ENCODE data around the gene ARHGEF5. TPM values are rescaled to one million over a fixed set of nuclear protein-coding genes. Genes with fewer than 3 reads are reported as not detected.

The ARHGEF5 gene
- total RNA-seq, 4 donors from 2014 or later = 62.3 to 109 (median 86.3) TPM

DNA sequence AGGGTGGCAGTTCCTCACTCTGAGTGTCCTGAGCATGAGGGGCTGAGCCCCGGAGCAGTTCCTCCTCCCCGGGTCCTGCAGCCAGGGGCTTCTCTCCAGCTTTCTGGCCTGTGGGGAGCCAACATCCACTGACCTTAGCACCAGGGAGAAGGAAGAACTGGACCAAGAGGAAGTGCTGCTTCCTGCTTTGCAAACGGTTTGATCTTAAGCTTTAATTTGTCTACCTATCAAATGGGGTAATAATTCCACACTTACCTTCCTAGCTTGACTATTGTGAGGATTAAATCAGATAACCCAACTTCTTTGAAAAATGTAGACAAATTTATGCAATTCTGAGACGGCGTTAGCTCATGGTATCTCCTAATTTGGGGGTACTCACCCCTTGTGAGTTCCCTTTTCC is 46.3 kb downstream of the ARHGEF5 start:
- Histone ChIP-seq H3K4me1 (peaks cover 1% of the 10 kb centered on the region), H3K9me3 (no peaks in the 10 kb centered on the region), H3K36me3 (no peaks in the 10 kb centered on the region), H3K27me3 (no peaks in the 10 kb centered on the region), H3K27ac (no peak overlapping the region), H3K4me3 (no peak overlapping the region)
- TF ChIP-seq EP300 (IDR thresholded peaks at IDR 0.05) = no peak
- no peak for TF ChIP-seq POLR2A (IDR thresholded peaks at IDR 0.05)
- no peak for TF ChIP-seq POLR2AphosphoS5 (IDR thresholded peaks at IDR 0.05)
- no peak for DNase-seq (ENCODE audit: low spot score in 2 of 2)
- 66% methylated on average over 5 of the region's 5 CpGs for WGBS

DNA sequence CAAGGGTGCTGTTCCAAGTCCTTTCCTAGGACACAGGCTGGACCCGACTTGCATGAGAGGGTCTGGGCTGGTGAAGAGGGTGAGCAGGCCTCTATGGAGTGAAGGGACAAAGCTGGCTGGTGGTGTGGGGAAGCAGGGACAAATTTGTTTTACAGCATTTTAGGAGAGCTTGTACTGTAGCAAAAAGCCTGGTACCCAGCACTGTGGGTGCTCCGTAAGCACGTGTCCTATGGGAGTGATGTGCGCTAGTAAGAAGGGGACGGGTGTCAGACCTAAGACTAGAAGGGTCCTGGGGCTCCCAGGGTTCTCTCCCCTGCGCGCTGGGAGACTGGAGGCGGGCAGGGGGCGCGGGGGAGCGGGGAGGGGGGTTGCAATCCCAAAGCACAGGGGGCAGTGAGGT is 47.9 kb downstream of the ARHGEF5 start:
- no peaks in the 10 kb centered on the region for H3K9me3 ChIP-seq
- no peak overlapping the region for H3K4me3 ChIP-seq
- no peaks in the 10 kb centered on the region for H3K27me3 ChIP-seq
- WGBS = 95% methylated on average over 6 of the region's 11 CpGs
- no peak overlapping the region for H3K27ac ChIP-seq
- no peaks in the 10 kb centered on the region for H3K36me3 ChIP-seq
- H3K4me1 ChIP-seq = peaks cover 16% of the 10 kb centered on the region
- DNase-seq (ENCODE audit: low spot score in 2 of 2) = peak in 1 of 2 donors; percentile 45
- TF ChIP-seq POLR2AphosphoS5 (IDR thresholded peaks at IDR 0.05) (no peak), EP300 (IDR thresholded peaks at IDR 0.05) (no peak), POLR2A (IDR thresholded peaks at IDR 0.05) (no peak)

DNA sequence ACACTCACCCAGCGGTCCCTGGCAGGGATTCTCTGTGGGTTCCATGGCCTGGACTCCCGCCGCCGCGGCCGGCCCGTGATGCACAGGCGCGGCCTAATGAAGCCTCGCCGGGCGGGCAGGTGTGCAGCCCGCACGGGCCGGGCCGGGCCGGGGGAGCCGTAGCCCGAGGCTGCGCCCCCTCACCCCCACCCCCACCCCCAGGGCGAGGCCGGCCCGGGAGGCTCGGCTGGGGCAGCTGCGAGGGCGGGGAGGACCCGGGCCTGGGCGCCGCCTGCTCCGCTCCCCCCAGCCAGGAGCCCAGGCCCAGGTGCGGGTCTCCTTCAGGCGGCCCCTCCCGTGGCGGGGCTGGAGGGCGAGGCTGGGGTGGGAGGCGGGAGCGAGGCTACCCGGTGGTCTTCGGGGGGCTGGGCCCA is 48.5 kb downstream of the ARHGEF5 start, which contains the start of gene NOBOX:
NOBOX (minus strand) TSS at position 45 of the 413 bp plus-strand sequence.
- H3K27me3 ChIP-seq = no peaks in the 10 kb centered on the region
- no CpG with 5 or more reads among the region's 39 CpGs for WGBS

GRCh38 chr7:144404946-144405345 is 49.7 kb downstream of the ARHGEF5 start:
- Histone ChIP-seq H3K4me1 (peaks cover 28% of the 10 kb centered on the region), H3K9me3 (no peaks in the 10 kb centered on the region), H3K27ac (no peak overlapping the region), H3K36me3 (no peaks in the 10 kb centered on the region), H3K27me3 (no peaks in the 10 kb centered on the region), H3K4me3 (no peak overlapping the region)
- DNase-seq (ENCODE audit: low spot score in 2 of 2) = no peak
- TF ChIP-seq POLR2AphosphoS5 (IDR thresholded peaks at IDR 0.05) (no peak), EP300 (IDR thresholded peaks at IDR 0.05) (no peak)
- WGBS = 82% methylated on average over 4 of the region's 4 CpGs

More for the DNA sequence above, 48.5 kb downstream of the ARHGEF5 start, which contains the start of gene NOBOX:
- no peak within 1 kb of the TSS for H3K27ac ChIP-seq
- peaks cover 20% of the 10 kb centered on the region for H3K4me1 ChIP-seq
- no peak for TF ChIP-seq POLR2AphosphoS5 (IDR thresholded peaks at IDR 0.05)
- no peak for TF ChIP-seq POLR2A (IDR thresholded peaks at IDR 0.05)
- no peak for TF ChIP-seq CTCF (IDR thresholded peaks at IDR 0.05)
- no peak for TF ChIP-seq EP300 (IDR thresholded peaks at IDR 0.05)
- DNase-seq (ENCODE audit: low spot score in 2 of 2) = no peak
- H3K9me3 ChIP-seq = no peaks in the 10 kb centered on the region
- no peaks in the 10 kb centered on the region for H3K36me3 ChIP-seq
- H3K4me3 ChIP-seq = no peak within 1 kb of the TSS

DNA sequence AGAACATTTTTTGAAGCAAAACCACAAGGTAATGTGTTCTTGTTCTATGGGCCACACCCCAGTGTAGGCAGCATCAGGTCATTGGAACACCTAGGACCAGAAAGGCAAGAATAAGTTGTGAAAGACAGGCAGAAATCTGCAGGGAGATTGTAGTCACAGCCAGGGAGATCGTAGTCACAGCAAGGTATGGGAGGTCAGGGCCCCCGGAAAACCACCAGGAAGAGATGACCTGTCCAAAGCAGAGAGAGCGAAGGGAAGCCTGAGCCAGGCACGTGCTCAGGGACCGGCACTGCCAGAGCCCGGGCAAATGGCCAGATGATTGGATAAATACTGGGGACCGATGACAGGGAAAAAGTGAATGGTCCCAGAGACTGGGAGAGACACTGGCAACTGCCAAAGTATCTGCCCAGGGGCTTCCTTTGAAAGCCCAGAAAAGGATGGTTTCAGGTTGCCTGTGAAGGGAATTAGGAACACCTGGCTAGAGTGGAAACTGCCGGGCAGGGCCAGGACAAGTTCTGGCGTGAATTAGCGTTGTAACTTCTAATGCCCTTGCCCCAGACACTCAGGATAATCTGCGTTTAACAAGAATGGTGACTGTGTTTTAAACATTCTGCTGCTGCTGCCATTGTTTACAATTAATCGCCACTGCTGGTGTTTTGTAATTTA is 52.2 kb downstream of the ARHGEF5 start:
- Histone ChIP-seq H3K4me1 (peaks cover 36% of the 10 kb centered on the region), H3K9me3 (no peaks in the 10 kb centered on the region), H3K27me3 (no peaks in the 10 kb centered on the region), H3K4me3 (peak overlapping the region; percentile 23), H3K27ac (peak overlapping the region; percentile 83), H3K36me3 (no peaks in the 10 kb centered on the region)
- peak in 1 of 3 donors; percentile 9 for TF ChIP-seq POLR2AphosphoS5 (IDR thresholded peaks at IDR 0.05)
- TF ChIP-seq POLR2A (IDR thresholded peaks at IDR 0.05) = no peak
- WGBS = 34% methylated on average over 12 of the region's 12 CpGs
- no peak for DNase-seq (ENCODE audit: low spot score in 2 of 2)

DNA sequence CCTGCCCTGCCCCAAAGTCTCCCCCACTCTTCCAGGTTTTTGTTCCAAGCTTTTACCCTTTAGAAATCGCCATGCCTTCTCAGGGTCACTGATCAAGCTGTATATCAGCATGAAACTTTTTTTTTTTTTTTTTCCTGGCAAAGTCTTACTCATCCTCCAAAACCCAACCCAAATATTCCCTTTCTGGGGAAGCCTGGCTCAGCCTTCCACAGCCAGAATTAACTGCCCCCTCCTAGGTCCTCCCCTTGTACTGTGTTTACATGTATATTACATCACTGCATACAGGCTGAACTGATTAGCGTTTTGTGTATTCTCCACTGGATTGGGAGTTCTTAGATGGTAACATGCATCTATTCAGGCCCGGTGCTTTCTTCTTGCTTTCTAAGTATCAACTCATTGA is 52.9 kb downstream of the ARHGEF5 start:
- H3K4me1 ChIP-seq = peaks cover 36% of the 10 kb centered on the region
- no peak for DNase-seq (ENCODE audit: low spot score in 2 of 2)
- H3K27me3 ChIP-seq = no peaks in the 10 kb centered on the region
- 38% methylated on average over 3 of the region's 3 CpGs for WGBS
- peak overlapping the region; percentile 23 for H3K4me3 ChIP-seq
- no peaks in the 10 kb centered on the region for H3K9me3 ChIP-seq
- no peak for TF ChIP-seq POLR2AphosphoS5 (IDR thresholded peaks at IDR 0.05)
- no peak for TF ChIP-seq EP300 (IDR thresholded peaks at IDR 0.05)
- TF ChIP-seq POLR2A (IDR thresholded peaks at IDR 0.05) = no peak
- peak overlapping the region; percentile 83 for H3K27ac ChIP-seq
- no peaks in the 10 kb centered on the region for H3K36me3 ChIP-seq

DNA sequence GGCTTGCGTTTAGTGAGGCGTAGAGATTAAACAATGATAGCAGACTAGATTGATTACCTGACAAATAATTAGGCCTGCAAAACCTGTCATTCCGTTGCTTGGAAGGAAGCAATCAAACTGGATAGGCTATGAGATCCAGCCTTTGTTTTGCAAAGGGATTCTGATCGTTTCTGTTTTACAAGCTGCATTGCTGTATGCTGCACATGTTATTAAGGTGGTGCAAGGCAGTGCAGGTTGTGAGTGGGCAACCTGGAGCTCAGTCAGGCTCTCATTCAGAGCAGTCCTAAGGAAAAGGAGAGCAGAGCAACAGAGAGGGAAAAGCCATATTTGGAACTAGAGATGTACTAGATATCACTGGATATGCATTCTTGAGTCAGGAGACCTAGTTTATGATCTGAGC is 55.2 kb downstream of the ARHGEF5 start:
- no peak overlapping the region for H3K4me3 ChIP-seq
- H3K27me3 ChIP-seq = no peaks in the 10 kb centered on the region
- H3K36me3 ChIP-seq = no peaks in the 10 kb centered on the region
- no peak for DNase-seq (ENCODE audit: low spot score in 2 of 2)
- 4% methylated on average over 4 of the region's 4 CpGs for WGBS
- H3K9me3 ChIP-seq = no peaks in the 10 kb centered on the region
- H3K4me1 ChIP-seq = peaks cover 36% of the 10 kb centered on the region
- peak overlapping the region; percentile 55 for H3K27ac ChIP-seq
- TF ChIP-seq POLR2A (IDR thresholded peaks at IDR 0.05) (no peak), EP300 (IDR thresholded peaks at IDR 0.05) (no peak), CTCF (IDR thresholded peaks at IDR 0.05) (no peak), POLR2AphosphoS5 (IDR thresholded peaks at IDR 0.05) (no peak)

Data from suprapubic skin (tissue), 4 donors.